Measurements from ENCODE around the gene FLNC.

- TF ChIP-seq MXI1 (IDR thresholded peaks at IDR 0.05; ENCODE audit: low read depth, low read length): no peak
- TF ChIP-seq POLR2AphosphoS5 (IDR thresholded peaks at IDR 0.05; ENCODE audit: low read depth, low read length): no peak
- no peak for TF ChIP-seq CTCF (IDR thresholded peaks at IDR 0.05)
Observed at GRCh38 chr7:128849804-128850490, 19.7 kb downstream of the FLNC start.

Data from SK-N-SH (cell line).